ENCODE data around the gene EP400.

- TF ChIP-seq CTCF (conservative IDR thresholded peaks at IDR 0.05 in 1 of 2, IDR thresholded peaks at IDR 0.05 in 1 of 2; ENCODE audit: low read depth in 1 of 2, low read length in 2 of 2) (no peak), EZH2 (IDR thresholded peaks at IDR 0.05; ENCODE audit: low read length, missing control alignments) (no peak)
Measured at GRCh38 chr12:131917139-131917710, 32.5 kb upstream of the EP400 start.
